DND-41 (cell line): ENCODE results near the gene UST.

Experiments used
- ATAC-seq: fragments of 200-7000 bp; cut with Tn5 transposase; 3 replicates; pipeline ENCODE4 v1.9.1; 2021; ENCODE audit warnings: low read depth; ENCODE audit not compliant: insufficient read depth
- DNase-seq: peaks from one replicate; pipeline ENCODE4 v3.0.0-alpha.2; 2020
- H2AFZ ChIP-seq: 2 replicates; pipeline ENCODE4 v1.6.0; 2012; ENCODE audit warnings: low read depth, low read length
- H3K27ac ChIP-seq: 2 replicates; pipeline ENCODE4 v1.5.1; 2012; ENCODE audit warnings: low read length, inconsistent platforms
- H3K27me3 ChIP-seq: fragments of 200-600 bp; sonication (generic); 2 replicates; pipeline ENCODE4 v1.6.0; 2012; ENCODE audit warnings: low read length, mild to moderate bottlenecking, inconsistent platforms; ENCODE audit not compliant: insufficient read depth, poor library complexity
- H3K36me3 ChIP-seq: 2 replicates; pipeline ENCODE4 v1.5.1; 2012; ENCODE audit warnings: low read length, inconsistent platforms; ENCODE audit not compliant: insufficient read depth
- H3K4me1 ChIP-seq: 2 replicates; pipeline ENCODE4 v1.5.1; 2012; ENCODE audit warnings: mild to moderate bottlenecking, low read length; ENCODE audit not compliant: insufficient read depth
- H3K4me2 ChIP-seq: 2 replicates; pipeline ENCODE4 v1.6.0; 2012; ENCODE audit warnings: mild to moderate bottlenecking, moderate library complexity, low read length, inconsistent platforms; ENCODE audit not compliant: insufficient read depth
- H3K4me3 ChIP-seq, 2 experiments: fragments of 200-600 bp in 1 of 2; shearing (Covaris generic) in 1 of 2; 2 replicates each; pipeline ENCODE4 v1.5.1; 2012 to 2016; ENCODE audit warnings: inconsistent platforms in 2 of 2, low read length in 2 of 2, mild to moderate bottlenecking in 2 of 2, low read depth in 1 of 2, moderate library complexity in 1 of 2
- H3K79me2 ChIP-seq: 2 replicates; pipeline ENCODE4 v1.6.0; 2012; ENCODE audit warnings: low read length, inconsistent platforms; ENCODE audit not compliant: insufficient read depth
- H3K9ac ChIP-seq: 2 replicates; pipeline ENCODE4 v1.6.0; 2012; ENCODE audit warnings: low read depth, mild to moderate bottlenecking, inconsistent platforms, low read length, moderate library complexity
- H3K9me3 ChIP-seq: 2 replicates; pipeline ENCODE4 v1.5.1; 2012; ENCODE audit warnings: low read length, moderate library complexity, mild to moderate bottlenecking, inconsistent platforms; ENCODE audit not compliant: insufficient read depth, severe bottlenecking
- H4K20me1 ChIP-seq: 2 replicates; pipeline ENCODE4 v1.6.0; 2012; ENCODE audit warnings: low read length; ENCODE audit not compliant: insufficient read depth
- CTCF ChIP-seq: IDR thresholded peaks from 2 replicates; pipeline ENCODE4 v1.5.1; 2012; ENCODE audit warnings: borderline replicate concordance, low read length, moderate library complexity, mild to moderate bottlenecking; ENCODE audit not compliant: poor library complexity, severe bottlenecking; ENCODE audit errors: extremely low read depth
- EZH2 ChIP-seq: IDR thresholded peaks from 3 replicates; pipeline ENCODE4 v1.6.1; 2012; ENCODE audit warnings: borderline replicate concordance, low read depth, mild to moderate bottlenecking, moderate library complexity, low read length, inconsistent platforms; ENCODE audit not compliant: severe bottlenecking

UST gene

DNA sequence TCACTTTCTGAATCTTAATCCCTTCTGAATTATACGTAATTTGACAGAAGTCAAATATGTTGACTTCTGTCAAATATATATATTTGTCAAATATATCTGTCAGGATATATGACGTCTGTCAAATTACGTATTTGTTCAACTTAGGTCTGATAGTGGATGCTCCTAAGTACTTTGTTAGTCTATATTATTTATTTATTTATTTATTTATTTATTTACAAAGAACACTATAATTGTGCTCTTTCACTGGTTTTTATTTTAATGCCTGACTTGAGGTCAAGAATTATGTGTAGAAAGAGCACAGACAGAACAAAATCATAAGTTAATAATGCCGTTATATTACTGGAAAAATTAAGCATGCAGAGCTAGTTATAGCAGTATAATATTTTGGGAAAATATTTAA, 81.2 kb downstream of the UST start:
- Histone ChIP-seq H2AFZ (no peak overlapping the region), H4K20me1 (no peaks in the 10 kb centered on the region), H3K4me2 (no peak overlapping the region), H3K9ac (no peak overlapping the region), H3K4me3 (no peak overlapping the region), H3K4me1 (peaks cover 31% of the 10 kb centered on the region), H3K9me3 (no peaks in the 10 kb centered on the region), H3K27me3 (no peaks in the 10 kb centered on the region), H3K27ac (no peak overlapping the region), H3K79me2 (peaks cover 2% of the 10 kb centered on the region; the same call in 1 of the 2 replicates), H3K36me3 (no peaks in the 10 kb centered on the region)
- DNase-seq (no peak), ATAC-seq (no peak)
- TF ChIP-seq CTCF (no peak), EZH2 (no peak)

- DNase-seq = no peak
Observed at GRCh38 chr6:148829415-148830101, 82.7 kb downstream of the UST start.

GRCh38 chr6:148830614-148831013, 83.8 kb downstream of the UST start:
- H3K4me3 ChIP-seq = peak overlapping the region; percentile 10 to 49; a peak in 3 of 4 replicates
- H3K4me1 ChIP-seq = peaks cover 31% of the 10 kb centered on the region
- H3K9me3 ChIP-seq = no peaks in the 10 kb centered on the region
- peak overlapping the region; percentile 86 for H3K27ac ChIP-seq
- no peaks in the 10 kb centered on the region; the same call in 1 of the 2 replicates for H3K79me2 ChIP-seq
- ATAC-seq (peak; percentile 77), DNase-seq (peak; percentile 44)
- H4K20me1 ChIP-seq = no peaks in the 10 kb centered on the region
- no peak for TF ChIP-seq EZH2
- no peak for TF ChIP-seq CTCF
- H3K27me3 ChIP-seq = no peaks in the 10 kb centered on the region
- peak overlapping the region; percentile 63 for H3K4me2 ChIP-seq
- H3K36me3 ChIP-seq = no peaks in the 10 kb centered on the region
- peak overlapping the region; percentile 56 for H3K9ac ChIP-seq
- peak overlapping the region; percentile 69 for H2AFZ ChIP-seq

More at GRCh38 chr6:148829415-148830101, 82.7 kb downstream of the UST start:
- peaks cover 31% of the 10 kb centered on the region for H3K4me1 ChIP-seq
- no peak for TF ChIP-seq CTCF
- TF ChIP-seq EZH2 = no peak
- ATAC-seq = no peak
- H3K9me3 ChIP-seq = no peaks in the 10 kb centered on the region
- H3K27ac ChIP-seq = peak overlapping the region; percentile 86
- peak overlapping the region; percentile 69; the same call in 1 of the 2 replicates for H2AFZ ChIP-seq
- no peak overlapping the region for H3K4me3 ChIP-seq
- H3K27me3 ChIP-seq = no peaks in the 10 kb centered on the region
- no peaks in the 10 kb centered on the region for H4K20me1 ChIP-seq
- no peak overlapping the region for H3K9ac ChIP-seq
- no peak overlapping the region; the same call in 1 of the 2 replicates for H3K4me2 ChIP-seq
- H3K79me2 ChIP-seq = no peaks in the 10 kb centered on the region; the same call in 1 of the 2 replicates
- H3K36me3 ChIP-seq = no peaks in the 10 kb centered on the region
